Liver (tissue), 3 donors: ENCODE measurements around the gene RNF144A.

Experiments used
- CTCF ChIP-seq: fragments of 150-350 bp; IDR thresholded peaks from 2 replicates; pipeline ENCODE4 v1.5.1; 2017; ENCODE audit warnings: improper control_type of control experiment, low read depth, low read length; ENCODE audit not compliant: missing input control
- EGR1 ChIP-seq, 2 donors: IDR thresholded peaks; 2 replicates each; pipeline ENCODE4 v1.6.1; 2016 to 2018; ENCODE audit warnings: antibody characterized with exemption in 2 of 2, low read depth in 2 of 2
- FOXA1 ChIP-seq: IDR thresholded peaks from 2 replicates; pipeline ENCODE4 v1.6.1; 2016; ENCODE audit warnings: antibody characterized with exemption
- RAD21 ChIP-seq, 2 donors: IDR thresholded peaks; 2 replicates each; pipeline ENCODE4 v1.6.1; 2016; ENCODE audit warnings: antibody characterized with exemption in 2 of 2, mild to moderate bottlenecking in 2 of 2
- donor health status: healthy.
- donor health status: healthy.

- TF ChIP-seq EGR1 (IDR thresholded peaks at IDR 0.05; ENCODE audit: low read depth in 2 of 2) (no peak), RAD21 (IDR thresholded peaks at IDR 0.05) (no peak), CTCF (no peak), FOXA1 (no peak)
Measured at GRCh38 chr2:6960659-6961058, 43.4 kb downstream of the RNF144A start.
